ENCODE measurements around the gene EPS8L3. TPM values are rescaled to one million over a fixed set of nuclear protein-coding genes. Genes with fewer than 3 reads are reported as not detected.

EPS8L3 gene, protein sequence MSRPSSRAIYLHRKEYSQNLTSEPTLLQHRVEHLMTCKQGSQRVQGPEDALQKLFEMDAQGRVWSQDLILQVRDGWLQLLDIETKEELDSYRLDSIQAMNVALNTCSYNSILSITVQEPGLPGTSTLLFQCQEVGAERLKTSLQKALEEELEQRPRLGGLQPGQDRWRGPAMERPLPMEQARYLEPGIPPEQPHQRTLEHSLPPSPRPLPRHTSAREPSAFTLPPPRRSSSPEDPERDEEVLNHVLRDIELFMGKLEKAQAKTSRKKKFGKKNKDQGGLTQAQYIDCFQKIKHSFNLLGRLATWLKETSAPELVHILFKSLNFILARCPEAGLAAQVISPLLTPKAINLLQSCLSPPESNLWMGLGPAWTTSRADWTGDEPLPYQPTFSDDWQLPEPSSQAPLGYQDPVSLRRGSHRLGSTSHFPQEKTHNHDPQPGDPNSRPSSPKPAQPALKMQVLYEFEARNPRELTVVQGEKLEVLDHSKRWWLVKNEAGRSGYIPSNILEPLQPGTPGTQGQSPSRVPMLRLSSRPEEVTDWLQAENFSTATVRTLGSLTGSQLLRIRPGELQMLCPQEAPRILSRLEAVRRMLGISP
- not detected in 2 replicates for total RNA-seq

DNA sequence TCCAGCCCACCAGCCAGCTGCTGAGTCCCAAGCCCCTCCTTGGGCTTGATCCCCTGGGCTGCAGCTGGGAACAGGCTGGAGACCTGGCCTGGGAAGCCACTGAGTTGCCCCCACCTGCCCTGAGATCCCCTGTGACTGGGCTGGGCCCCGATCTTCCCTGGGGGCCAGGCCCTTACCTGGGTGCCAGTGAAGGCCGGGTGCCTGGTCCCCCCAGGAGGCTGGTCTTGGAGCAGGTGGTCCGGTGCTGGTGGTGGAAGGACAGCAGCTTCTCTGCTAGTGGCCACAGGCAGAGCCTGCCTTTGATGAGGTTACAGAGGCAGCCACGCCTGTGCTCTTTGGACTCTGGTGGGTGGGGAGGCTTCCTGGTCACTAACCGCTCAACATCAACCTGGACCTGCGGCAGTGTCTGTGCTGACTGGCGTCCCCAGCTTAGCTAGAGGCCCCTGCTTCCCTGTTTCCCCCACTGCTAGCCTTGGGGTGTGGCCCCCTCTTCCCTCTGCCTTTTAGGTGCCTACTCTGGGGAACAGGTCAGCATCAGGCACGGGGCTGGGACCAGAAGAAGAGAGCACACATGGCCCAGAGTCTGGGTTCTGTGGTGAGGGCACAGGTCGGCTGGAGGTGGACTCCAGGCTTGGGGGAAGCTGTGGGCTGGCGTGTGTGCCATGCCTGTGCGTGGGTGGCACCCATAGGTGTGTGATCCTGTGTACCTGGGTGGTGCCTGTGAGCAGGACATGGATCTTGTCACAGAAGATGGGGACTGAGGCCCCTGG, at the start of gene EPS8L3:
TSS of gene EPS8L3 (minus strand) at position 278 of the 770 bp plus-strand sequence. CDS start 2,174 bp downstream, outside the sequence.

DNA sequence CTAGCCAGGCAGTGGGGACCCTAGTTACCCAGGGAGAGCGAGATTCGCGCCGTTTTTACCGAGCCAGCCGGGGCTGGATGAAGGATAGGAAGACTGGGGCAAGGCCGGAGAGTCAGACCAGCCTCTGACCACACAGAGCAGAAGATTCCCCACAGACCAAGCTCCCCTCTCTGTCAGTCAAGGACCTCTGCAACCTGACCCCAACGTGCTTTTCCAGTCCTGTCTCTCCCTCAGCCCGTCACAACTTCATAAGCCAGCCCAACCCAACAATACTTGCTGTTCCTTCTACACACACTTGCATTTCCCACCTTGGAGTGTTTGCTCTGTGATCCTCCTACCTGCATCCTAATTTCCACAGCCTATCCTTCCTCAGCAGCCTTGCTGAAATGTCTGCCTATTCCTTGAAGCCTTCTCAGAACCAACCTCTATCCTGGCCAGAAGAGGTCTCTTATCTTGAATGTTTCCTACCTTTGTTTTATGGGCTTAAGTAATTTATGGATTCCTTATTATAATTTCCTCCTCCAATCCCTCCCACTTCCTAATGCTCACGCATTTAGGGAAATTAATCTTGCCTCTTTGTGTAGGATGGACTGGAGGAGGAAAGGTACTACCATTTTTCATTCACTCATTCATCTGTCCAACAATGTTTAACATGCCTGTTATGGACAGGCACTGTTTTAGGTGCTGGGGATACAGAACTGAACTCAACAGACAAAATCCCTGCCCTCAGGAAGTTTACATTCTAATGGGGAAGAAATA, 22.9 kb downstream of the EPS8L3 start, which contains the start of gene GSTM3:
TSS of gene GSTM3 (minus strand) at position 424 of the 759 bp plus-strand sequence. CDS start 751 bp downstream, outside the sequence.

DNA sequence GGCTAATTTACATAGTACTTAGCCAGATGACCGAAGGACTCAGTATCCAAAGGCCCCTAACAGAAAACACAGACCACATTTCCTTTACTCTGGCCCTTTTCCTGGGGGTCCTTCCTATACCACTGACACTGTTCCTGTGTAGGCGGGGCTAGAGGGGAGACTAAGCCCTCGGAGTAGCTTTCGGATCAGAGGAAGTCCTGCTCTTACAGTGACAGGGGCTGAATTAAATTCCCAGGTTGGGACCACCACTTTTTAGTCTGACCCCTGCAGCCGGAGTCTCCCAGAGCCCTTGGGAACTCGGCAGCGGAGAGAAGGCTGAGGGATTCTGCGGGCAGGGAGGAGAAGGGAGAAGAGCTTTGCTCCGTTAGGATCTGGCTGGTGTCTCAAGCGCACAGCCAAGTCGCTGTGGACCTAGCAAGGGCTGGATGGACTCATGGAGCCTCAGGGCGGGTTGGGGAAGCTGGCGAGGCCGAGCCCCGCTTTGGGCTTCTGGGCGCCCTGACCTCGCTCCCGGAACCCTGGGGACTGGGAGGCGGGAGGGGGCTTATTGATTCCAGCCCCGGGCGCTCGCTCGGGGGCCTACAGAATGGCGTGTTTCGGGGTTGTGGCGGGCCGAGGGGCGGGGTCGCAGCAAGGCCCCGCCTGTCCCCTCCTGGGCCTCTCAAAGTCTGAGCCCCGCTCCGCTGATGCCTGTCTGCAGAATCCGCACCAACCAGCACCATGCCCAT, 52.0 kb downstream of the EPS8L3 start, which contains the start of gene GSTM5:
TSS of gene GSTM5 (plus strand) at position 659 of the 728 bp plus-strand sequence. CDS start at position 721, 62 bp downstream.

Other genes starting within 250 kb of the EPS8L3 start
- not detected in 2 replicates for gene GPR61, start 224.1 kb downstream of the EPS8L3 start, total RNA-seq
- gene GNAI3, start 215.3 kb downstream of the EPS8L3 start, total RNA-seq: 5.2 and 8.0 TPM in 2 replicates
- 0.16 TPM in 1 of 2 replicates, not detected in the other for gene GNAT2, start 144.3 kb downstream of the EPS8L3 start, total RNA-seq
- gene AMPD2, start 144.1 kb downstream of the EPS8L3 start, total RNA-seq: 59.5 and 63.1 TPM in 2 replicates
- gene GSTM4, start 107.8 kb downstream of the EPS8L3 start, total RNA-seq: 8.3 and 45.1 TPM in 2 replicates
- 3.7 and 20.5 TPM in 2 replicates for gene GSTM2, start 95.9 kb downstream of the EPS8L3 start, total RNA-seq
- gene GSTM1, start 76.1 kb downstream of the EPS8L3 start, total RNA-seq: 32.2 TPM in 1 of 2 replicates, not detected in the other
- gene GSTM5, start 51.7 kb downstream of the EPS8L3 start, total RNA-seq: 1.8 TPM in 1 of 2 replicates, not detected in the other
- 27.4 and 75.7 TPM in 2 replicates for gene GSTM3, start 22.9 kb downstream of the EPS8L3 start, total RNA-seq
- gene CSF1, start 146.9 kb upstream of the EPS8L3 start, total RNA-seq: 16.1 and 22.7 TPM in 2 replicates
- 43.5 and 64.5 TPM in 2 replicates for gene AHCYL1, start 220.8 kb upstream of the EPS8L3 start, total RNA-seq